GM12874 (cell line): ENCODE measurements around the gene AP1S3.

Experiments used
- CTCF ChIP-seq: IDR thresholded peaks from 2 replicates; pipeline ENCODE4 v1.5.1; 2011; ENCODE audit warnings: low read depth, mild to moderate bottlenecking, control low read depth, low read length, moderate library complexity; ENCODE audit not compliant: insufficient read depth

Gene AP1S3

GRCh38 chr2:223782629-223783028 lies 54.8 kb downstream of the AP1S3 start:
- TF ChIP-seq CTCF, result no peak

- TF ChIP-seq CTCF, result no peak
These were observed 55.8 kb downstream of the AP1S3 start for GRCh38 chr2:223781560-223781959.

- peak; percentile 41 for TF ChIP-seq CTCF
These were observed 57.5 kb downstream of the AP1S3 start for GRCh38 chr2:223779877-223780276.

- no peak for TF ChIP-seq CTCF
These were observed 63.2 kb downstream of the AP1S3 start for GRCh38 chr2:223774193-223774592.

GRCh38 chr2:223772363-223772762 lies 65.0 kb downstream of the AP1S3 start:
- no peak for TF ChIP-seq CTCF

GRCh38 chr2:223771475-223771874 lies 65.9 kb downstream of the AP1S3 start:
- no peak for TF ChIP-seq CTCF

- no peak for TF ChIP-seq CTCF
These were observed 69.2 kb downstream of the AP1S3 start for GRCh38 chr2:223768179-223768578.

GRCh38 chr2:223767341-223767740 lies 70.0 kb downstream of the AP1S3 start:
- TF ChIP-seq CTCF, result no peak
